Panc1 (cell line): Measurements from ENCODE around the gene CACNA2D3. TPM values are rescaled to one million over a fixed set of nuclear protein-coding genes. Genes with fewer than 3 reads are reported as not detected.

ENCODE experiments used
- ATAC-seq: fragments of 200-7000 bp; cut with Tn5 transposase; 2 replicates; pipeline ENCODE4 v1.9.1; 2020; ENCODE audit warnings: mild to moderate bottlenecking, moderate library complexity
- BruUV-seq: library from RNA; stranded (reverse); fragments of 400-500 nt; replicated peaks from 2 replicates; lab custom pipeline; 2021; lab: Mats Ljungman, UMichigan
- CTCF ChIA-PET: fragments of 300-600 bp; sonication (Branson Sonifier 250); formaldehyde crosslinking; loops from one replicate; lab custom pipeline; 2022; ENCODE audit warnings: antibody characterized with exemption; lab: Charles Lee
- POLR2A ChIA-PET: fragments of 300-600 bp; sonication (Branson Sonifier 250); formaldehyde crosslinking; loops from one replicate; lab custom pipeline; 2022; ENCODE audit warnings: antibody characterized with exemption; lab: Charles Lee
- DNase-seq: peaks from one replicate; pipeline ENCODE4 v3.0.0-alpha.2; 2010; ENCODE audit warnings: low read depth, low spot score
- H3K27ac ChIP-seq: 2 replicates; pipeline ENCODE4 v1.5.1; 2011; ENCODE audit warnings: mild to moderate bottlenecking, low read length, inconsistent platforms
- H3K27me3 ChIP-seq: fragments of 200-500 bp; sonication (Bioruptor generic); 2 replicates; pipeline ENCODE4 v1.6.0; 2014; ENCODE audit warnings: low read length, inconsistent platforms; ENCODE audit not compliant: control insufficient read depth, insufficient read depth
- H3K36me3 ChIP-seq: fragments of 200-500 bp; sonication (Bioruptor generic); 2 replicates; pipeline ENCODE4 v1.5.1; 2014; ENCODE audit warnings: inconsistent platforms, mild to moderate bottlenecking, low read length, moderate library complexity; ENCODE audit not compliant: control insufficient read depth, insufficient read depth
- H3K4me1 ChIP-seq: 2 replicates; pipeline ENCODE4 v1.5.1; 2011; ENCODE audit warnings: inconsistent platforms, mild to moderate bottlenecking, low read length, moderate library complexity; ENCODE audit not compliant: control insufficient read depth, insufficient read depth
- H3K4me3 ChIP-seq, 2 experiments: 2 replicates each; pipeline ENCODE4 v1.5.1; 2011 to 2012; ENCODE audit warnings: low read depth in 2 of 2, low read length in 2 of 2, mild to moderate bottlenecking in 2 of 2, inconsistent platforms in 1 of 2, moderate library complexity in 1 of 2
- H3K9me3 ChIP-seq: fragments of 200-500 bp; sonication (Bioruptor generic); 2 replicates; pipeline ENCODE4 v1.5.1; 2014; ENCODE audit warnings: low read depth, mild to moderate bottlenecking, inconsistent platforms, low read length, moderate library complexity; ENCODE audit not compliant: control insufficient read depth, insufficient read depth
- POLR2AphosphoS5 ChIP-seq: IDR thresholded peaks from 2 replicates; pipeline ENCODE4 v1.6.1; 2012; ENCODE audit warnings: mild to moderate bottlenecking, low read depth, low read length, moderate library complexity
- SIN3A ChIP-seq: IDR thresholded peaks from 2 replicates; pipeline ENCODE4 v1.6.1; 2012; ENCODE audit warnings: low read depth, mild to moderate bottlenecking, low read length, moderate library complexity, borderline replicate concordance; ENCODE audit not compliant: insufficient read depth
- TCF7L2 ChIP-seq: IDR thresholded peaks from 2 replicates; pipeline ENCODE4 v1.6.1; 2011; ENCODE audit warnings: mild to moderate bottlenecking, low read depth, low read length, inconsistent platforms
- in situ Hi-C: cut with HindIII; loops from 2 replicates; pipeline ENCODE4 v1.10.0; 2016; ENCODE audit warnings: low sequenced_read_pairs, low pct_unique_long_range_greater_than_20kb
- intact Hi-C: fragments of 100-400 bp; cut with micrococcal nuclease; formaldehyde crosslinking; loops from one replicate; pipeline ENCODE4 v1.10.0; 2022; ENCODE audit not compliant: unreplicated experiment
- total RNA-seq: library from RNA; stranded (reverse); gene quantifications from one replicate; pipeline ENCODE4 v1.2.1, GENCODE V29; 2021; ENCODE audit not compliant: unreplicated experiment
- TF ChIP-seq, protein P1 (sequence below), 2 experiments: IDR thresholded peaks; 2 replicates each; pipeline ENCODE4 v1.6.1; 2011 to 2012; ENCODE audit warnings: low read depth in 2 of 2, control low read depth in 1 of 2, low read length in 1 of 2, mild to moderate bottlenecking in 1 of 2, moderate library complexity in 1 of 2; ENCODE audit not compliant: insufficient read depth in 1 of 2
- TF ChIP-seq, protein P2 (sequence below): fragments of 450-650 bp; IDR thresholded peaks from 2 replicates; pipeline ENCODE4 v1.5.1; 2017; ENCODE audit warnings: mild to moderate bottlenecking

The CACNA2D3 gene
- total RNA-seq, 1 experiment from 2014 or later: 0.41 TPM

DNA sequence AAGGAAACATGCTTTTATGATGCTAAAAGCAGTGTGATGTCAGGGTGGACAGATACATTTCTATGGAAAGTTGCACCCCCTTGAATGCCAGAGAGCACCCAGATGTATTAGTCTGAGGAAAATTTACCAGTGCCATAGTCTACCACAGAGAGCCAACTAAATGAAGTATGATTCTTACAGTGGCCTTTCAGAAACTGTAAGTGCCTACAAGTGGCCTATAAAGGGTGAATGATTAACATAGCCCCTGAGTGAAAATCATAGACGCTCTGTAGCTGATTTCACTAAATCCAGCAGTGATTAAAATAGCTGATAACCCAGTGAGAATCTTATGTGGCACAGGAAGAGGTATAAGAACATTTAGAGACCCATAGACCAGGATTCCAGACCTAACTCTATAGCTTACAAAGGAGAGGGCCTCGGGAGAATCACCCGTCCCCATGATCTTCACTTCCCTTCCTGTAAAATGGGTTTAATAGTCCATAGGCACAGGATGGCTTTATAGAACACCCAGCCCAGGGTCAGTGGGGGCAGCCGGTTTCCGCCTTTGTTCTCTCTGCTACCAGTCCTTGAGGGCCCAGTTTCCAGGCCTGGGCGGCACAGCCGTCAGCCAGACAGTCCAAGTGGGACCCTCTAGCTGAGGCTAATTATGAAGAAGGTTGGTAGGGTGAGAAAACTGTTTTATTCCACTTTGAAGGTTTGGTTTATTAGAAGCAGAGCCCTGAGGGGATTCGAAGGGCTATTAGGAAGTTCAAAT lies 35.5 kb upstream of the CACNA2D3 start:
- Histone ChIP-seq H3K36me3 (no peaks in the 10 kb centered on the region), H3K4me3 (no peak overlapping the region), H3K27me3 (peaks cover 6% of the 10 kb centered on the region), H3K4me1 (no peaks in the 10 kb centered on the region), H3K27ac (no peak overlapping the region), H3K9me3 (no peaks in the 10 kb centered on the region)
- POLR2A ChIA-PET: no interaction called here
- in situ Hi-C loops (no loop called here), intact Hi-C loops (no loop called here)
- no peak for DNase-seq
- CTCF ChIA-PET: no interaction called here
- no peak for ATAC-seq
- BruUV-seq: no TSS peak
- TF ChIP-seq SIN3A (no peak), TCF7L2 (no peak), POLR2AphosphoS5 (no peak)
- TF ChIP-seq, protein P1, sequence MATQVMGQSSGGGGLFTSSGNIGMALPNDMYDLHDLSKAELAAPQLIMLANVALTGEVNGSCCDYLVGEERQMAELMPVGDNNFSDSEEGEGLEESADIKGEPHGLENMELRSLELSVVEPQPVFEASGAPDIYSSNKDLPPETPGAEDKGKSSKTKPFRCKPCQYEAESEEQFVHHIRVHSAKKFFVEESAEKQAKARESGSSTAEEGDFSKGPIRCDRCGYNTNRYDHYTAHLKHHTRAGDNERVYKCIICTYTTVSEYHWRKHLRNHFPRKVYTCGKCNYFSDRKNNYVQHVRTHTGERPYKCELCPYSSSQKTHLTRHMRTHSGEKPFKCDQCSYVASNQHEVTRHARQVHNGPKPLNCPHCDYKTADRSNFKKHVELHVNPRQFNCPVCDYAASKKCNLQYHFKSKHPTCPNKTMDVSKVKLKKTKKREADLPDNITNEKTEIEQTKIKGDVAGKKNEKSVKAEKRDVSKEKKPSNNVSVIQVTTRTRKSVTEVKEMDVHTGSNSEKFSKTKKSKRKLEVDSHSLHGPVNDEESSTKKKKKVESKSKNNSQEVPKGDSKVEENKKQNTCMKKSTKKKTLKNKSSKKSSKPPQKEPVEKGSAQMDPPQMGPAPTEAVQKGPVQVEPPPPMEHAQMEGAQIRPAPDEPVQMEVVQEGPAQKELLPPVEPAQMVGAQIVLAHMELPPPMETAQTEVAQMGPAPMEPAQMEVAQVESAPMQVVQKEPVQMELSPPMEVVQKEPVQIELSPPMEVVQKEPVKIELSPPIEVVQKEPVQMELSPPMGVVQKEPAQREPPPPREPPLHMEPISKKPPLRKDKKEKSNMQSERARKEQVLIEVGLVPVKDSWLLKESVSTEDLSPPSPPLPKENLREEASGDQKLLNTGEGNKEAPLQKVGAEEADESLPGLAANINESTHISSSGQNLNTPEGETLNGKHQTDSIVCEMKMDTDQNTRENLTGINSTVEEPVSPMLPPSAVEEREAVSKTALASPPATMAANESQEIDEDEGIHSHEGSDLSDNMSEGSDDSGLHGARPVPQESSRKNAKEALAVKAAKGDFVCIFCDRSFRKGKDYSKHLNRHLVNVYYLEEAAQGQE (IDR thresholded peaks at IDR 0.05; ENCODE audit: insufficient read depth in 1 of 2, low read depth in 2 of 2, low read length in 1 of 2): no peak
- TF ChIP-seq, protein P2, sequence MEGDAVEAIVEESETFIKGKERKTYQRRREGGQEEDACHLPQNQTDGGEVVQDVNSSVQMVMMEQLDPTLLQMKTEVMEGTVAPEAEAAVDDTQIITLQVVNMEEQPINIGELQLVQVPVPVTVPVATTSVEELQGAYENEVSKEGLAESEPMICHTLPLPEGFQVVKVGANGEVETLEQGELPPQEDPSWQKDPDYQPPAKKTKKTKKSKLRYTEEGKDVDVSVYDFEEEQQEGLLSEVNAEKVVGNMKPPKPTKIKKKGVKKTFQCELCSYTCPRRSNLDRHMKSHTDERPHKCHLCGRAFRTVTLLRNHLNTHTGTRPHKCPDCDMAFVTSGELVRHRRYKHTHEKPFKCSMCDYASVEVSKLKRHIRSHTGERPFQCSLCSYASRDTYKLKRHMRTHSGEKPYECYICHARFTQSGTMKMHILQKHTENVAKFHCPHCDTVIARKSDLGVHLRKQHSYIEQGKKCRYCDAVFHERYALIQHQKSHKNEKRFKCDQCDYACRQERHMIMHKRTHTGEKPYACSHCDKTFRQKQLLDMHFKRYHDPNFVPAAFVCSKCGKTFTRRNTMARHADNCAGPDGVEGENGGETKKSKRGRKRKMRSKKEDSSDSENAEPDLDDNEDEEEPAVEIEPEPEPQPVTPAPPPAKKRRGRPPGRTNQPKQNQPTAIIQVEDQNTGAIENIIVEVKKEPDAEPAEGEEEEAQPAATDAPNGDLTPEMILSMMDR: no peak

DNA sequence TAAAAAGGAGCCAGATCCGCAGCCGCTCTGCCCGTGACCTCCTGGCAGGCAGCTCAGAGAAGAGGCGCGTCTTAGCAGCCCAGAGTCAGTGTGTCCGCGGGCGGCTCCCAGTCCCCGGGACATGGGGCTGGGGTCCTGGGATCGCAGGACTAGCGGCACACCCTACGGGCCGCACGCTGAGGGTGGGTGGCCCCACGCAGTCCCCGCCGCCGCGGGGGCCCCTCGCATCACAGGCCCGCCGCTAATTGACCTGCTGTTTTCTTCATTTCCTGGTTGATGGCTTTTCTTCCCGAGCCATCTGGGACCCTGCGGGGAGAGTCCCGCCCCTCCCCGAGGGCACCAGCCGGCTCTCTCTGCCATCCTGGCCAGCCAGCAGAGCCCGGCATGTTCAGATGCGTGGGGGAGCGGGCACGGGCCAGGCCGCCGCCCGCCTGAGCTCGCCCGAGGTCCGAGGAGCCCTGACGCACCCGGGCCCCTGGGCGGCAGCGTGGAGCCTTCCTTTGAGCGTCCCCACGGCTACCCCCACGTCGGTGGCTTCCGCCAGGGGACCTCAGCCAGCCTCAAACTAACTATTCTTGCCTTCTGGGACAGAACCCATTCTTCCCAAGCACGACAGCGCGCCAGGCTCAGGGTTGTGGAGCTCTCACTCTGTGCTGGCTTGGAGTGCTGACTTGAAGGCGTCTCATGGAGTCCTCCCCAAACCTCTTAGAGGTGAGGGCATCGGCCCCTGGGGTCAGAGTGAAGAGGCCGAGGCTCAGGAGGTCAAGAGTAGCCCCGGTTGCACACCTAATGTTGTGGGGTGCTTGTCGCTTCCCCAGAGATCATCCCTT lies 34.6 kb upstream of the CACNA2D3 start:
- no peak for ATAC-seq
- Histone ChIP-seq H3K27me3 (peaks cover 6% of the 10 kb centered on the region), H3K4me1 (no peaks in the 10 kb centered on the region), H3K9me3 (no peaks in the 10 kb centered on the region), H3K4me3 (no peak overlapping the region), H3K27ac (no peak overlapping the region), H3K36me3 (no peaks in the 10 kb centered on the region)
- TF ChIP-seq, protein P2: no peak
- TF ChIP-seq, protein P1 (IDR thresholded peaks at IDR 0.05; ENCODE audit: insufficient read depth in 1 of 2, low read depth in 2 of 2, low read length in 1 of 2): no peak
- TF ChIP-seq TCF7L2: no peak
- no peak for TF ChIP-seq POLR2AphosphoS5
- no peak for TF ChIP-seq SIN3A
- BruUV-seq: no TSS peak
- DNase-seq: no peak
- ChIA-PET POLR2A (no interaction called here), CTCF (no interaction called here)
- in situ Hi-C loops (no loop called here), intact Hi-C loops (no loop called here)
